GM18867 (cell line): ENCODE results near the gene MAGI2.

Source experiments
- ATAC-seq: cut with Tn5 transposase; IDR thresholded peaks from one replicate; pipeline ENCODE4 v1.9.1; 2021; ENCODE audit warnings: mild to moderate bottlenecking, moderate library complexity; ENCODE audit not compliant: unreplicated experiment

The MAGI2 gene

GRCh38 chr7:78130446-78131215 lies 1322.8 kb downstream of the MAGI2 start:
- no peak for ATAC-seq

- ATAC-seq, result no peak
Measured at GRCh38 chr7:78129865-78130264, 1323.6 kb downstream of the MAGI2 start.

GRCh38 chr7:78127009-78127408 lies 1326.5 kb downstream of the MAGI2 start:
- ATAC-seq, result no peak

- ATAC-seq, result no peak
Measured at GRCh38 chr7:78125884-78126283, 1327.6 kb downstream of the MAGI2 start.

DNA sequence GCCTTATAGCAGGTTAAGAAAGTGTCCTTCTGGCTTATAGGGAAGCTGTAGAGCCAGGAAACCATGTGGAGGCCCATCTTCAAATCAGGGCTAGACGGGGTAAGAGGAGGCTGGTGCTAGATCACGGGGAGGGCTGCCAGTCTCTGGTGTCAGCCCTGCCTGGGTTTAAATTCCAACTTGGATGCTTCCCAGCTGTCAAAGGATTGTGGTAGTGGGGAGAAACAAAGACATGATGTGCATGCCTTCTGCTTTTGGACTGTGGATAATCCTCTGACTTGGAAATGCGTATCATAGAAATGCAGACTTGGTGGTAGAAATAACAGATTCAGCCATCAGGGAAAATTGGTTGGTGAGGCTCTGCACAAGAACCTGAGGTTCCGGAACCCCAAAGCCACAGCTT lies 1329.3 kb downstream of the MAGI2 start:
- no peak for ATAC-seq

DNA sequence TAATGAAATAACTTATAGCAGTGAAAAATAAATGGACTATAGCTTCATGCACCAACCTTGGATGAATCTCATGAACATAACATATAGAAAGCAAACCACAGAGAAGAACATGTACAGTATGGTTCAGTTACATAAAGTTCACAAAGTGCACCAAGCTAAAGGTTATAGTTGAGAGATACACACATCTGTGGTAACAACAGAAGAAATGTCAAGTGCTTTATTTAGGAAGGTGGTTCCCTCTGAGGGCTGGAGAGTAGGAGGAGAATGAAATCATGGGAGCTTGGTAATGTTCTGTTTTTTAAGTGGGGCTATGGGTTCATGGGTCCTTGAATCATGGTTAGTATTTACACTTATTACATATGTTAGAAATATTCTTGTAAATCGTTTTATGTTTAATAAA lies 1331.6 kb downstream of the MAGI2 start:
- no peak for ATAC-seq

DNA sequence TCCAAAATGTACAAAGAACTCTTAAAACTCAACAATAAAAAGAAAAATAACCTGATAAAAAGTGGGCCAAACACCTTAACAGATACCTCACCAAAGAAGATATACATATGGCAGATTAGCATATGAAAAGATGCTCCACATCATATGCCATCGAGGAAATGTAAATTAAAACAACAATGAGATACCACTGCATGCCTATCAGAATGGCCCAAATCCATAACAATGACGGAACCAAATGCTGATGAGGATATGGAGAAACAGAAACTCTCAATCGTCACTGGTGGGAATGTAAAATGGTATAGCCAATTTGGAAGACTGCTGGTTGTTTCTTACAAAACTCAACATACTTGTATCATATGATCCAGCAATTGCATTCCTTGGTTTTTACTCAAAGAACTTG lies 1335.0 kb downstream of the MAGI2 start:
- ATAC-seq, result no peak

DNA sequence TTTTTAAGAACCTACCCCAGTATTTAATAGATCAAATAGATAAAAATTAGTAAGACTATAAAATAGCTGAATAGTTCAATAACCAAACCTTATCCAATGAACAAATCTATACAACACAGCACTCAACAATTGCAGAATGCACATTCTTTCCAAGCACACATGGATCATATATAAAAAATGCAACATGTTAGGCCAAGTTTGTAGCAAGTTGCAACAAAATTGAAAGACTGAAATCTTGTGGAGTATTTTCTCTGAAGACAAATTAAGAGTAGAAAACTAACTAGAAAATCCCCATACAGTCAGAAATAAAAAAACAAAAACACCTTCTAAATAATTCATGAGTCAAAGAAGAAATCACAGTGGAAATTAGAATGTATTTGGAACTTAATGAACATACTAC lies 1337.6 kb downstream of the MAGI2 start:
- ATAC-seq, result no peak

- ATAC-seq, result no peak
Measured at GRCh38 chr7:78114993-78115392, 1338.5 kb downstream of the MAGI2 start.

DNA sequence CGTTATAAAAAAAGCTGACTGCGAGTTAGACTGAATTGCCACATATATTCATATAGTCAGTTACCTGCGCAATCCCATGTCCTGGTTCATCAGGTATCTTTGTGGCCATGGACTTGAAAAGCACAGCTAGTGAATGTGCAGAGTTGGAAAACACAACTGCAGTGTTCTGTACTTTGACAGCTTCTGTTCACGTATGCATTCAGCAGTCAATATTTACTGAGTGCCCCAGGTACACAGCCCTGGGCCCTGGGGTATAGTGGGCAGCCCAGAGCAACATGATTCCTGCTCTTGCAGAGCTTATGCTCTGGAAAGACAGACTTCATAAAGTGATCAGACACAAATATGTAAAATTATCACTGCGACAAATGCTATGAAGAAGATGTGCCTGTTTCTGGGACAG lies 1341.0 kb downstream of the MAGI2 start:
- ATAC-seq, result no peak

DNA sequence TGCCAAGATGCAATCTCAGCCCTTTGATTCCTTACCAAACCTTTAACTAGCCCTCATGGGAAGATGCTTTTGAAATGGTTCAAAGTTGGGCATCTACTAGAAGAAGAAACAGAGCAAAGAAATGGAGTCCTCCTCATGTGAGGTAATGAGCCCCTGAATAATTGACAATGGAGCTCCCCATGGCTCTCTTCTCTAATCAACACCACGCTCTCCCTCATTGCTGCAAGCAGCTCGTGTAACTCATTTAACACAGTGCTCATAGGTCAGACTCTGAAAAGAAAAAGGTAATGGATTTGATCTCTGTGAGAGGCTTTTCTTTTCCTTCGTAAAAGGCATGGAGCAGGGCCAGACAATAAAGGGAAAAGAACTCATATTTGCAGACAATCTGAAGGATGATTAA lies 1342.1 kb downstream of the MAGI2 start:
- ATAC-seq, result no peak

DNA sequence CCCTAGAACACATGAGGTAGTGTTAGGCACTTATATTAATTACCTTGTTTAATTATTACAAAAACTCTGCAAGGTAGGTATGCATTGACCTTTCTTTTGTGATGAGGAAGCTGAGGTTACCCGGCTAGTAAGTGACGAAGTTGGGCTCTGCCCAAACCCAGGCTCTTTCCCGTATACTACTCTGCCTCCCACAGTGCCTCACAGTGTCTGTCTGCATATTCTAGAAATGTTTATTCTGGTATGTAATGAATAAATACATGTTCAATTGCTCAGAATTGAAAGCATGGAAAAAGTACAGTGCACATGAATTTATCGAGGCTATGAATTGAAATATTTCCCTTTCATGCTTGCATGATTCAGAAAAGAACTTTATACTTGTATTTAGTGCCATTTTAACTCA lies 1350.0 kb downstream of the MAGI2 start:
- ATAC-seq, result no peak

DNA sequence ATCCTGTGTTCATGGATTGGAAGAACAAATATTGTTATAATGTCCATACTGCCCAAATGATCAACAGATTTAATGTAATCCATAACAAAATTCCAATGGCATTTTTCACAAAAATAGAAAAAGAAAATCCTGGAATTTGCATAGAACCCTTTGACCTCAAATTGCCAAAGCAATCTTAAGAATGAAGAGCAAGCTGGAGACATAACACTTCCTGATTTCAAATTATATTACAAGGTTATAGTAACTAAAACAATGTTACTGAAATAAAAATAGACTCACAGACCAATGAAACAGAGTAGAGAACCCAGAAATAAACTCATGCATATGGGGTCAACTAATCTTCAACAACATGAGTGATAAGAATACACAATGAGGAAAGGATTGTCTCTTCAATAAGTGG lies 1352.4 kb downstream of the MAGI2 start:
- no peak for ATAC-seq

- ATAC-seq, result no peak
Measured at GRCh38 chr7:78099715-78100394, 1353.6 kb downstream of the MAGI2 start.

- no peak for ATAC-seq
Measured at GRCh38 chr7:78095549-78095948, 1357.9 kb downstream of the MAGI2 start.

DNA sequence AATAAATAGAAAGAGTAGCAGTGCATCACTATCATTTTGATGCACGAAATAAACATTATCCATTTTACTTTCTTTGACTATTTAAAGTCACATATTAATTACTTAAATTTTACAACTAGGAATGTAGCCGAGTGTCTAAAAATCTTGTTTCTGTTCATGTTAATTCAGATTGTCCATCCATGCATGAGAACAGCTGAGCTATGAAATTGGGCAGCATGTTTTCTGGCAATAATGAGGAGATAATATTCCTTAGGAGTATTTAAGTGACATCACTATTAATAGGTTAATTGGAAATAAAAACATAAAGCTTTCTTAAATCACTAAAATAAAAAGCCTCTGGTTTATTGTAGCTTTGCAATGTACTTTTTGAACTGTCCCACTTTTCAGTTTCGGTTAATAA lies 1361.1 kb downstream of the MAGI2 start:
- no peak for ATAC-seq

- no peak for ATAC-seq
Measured at GRCh38 chr7:78090616-78091015, 1362.9 kb downstream of the MAGI2 start.

DNA sequence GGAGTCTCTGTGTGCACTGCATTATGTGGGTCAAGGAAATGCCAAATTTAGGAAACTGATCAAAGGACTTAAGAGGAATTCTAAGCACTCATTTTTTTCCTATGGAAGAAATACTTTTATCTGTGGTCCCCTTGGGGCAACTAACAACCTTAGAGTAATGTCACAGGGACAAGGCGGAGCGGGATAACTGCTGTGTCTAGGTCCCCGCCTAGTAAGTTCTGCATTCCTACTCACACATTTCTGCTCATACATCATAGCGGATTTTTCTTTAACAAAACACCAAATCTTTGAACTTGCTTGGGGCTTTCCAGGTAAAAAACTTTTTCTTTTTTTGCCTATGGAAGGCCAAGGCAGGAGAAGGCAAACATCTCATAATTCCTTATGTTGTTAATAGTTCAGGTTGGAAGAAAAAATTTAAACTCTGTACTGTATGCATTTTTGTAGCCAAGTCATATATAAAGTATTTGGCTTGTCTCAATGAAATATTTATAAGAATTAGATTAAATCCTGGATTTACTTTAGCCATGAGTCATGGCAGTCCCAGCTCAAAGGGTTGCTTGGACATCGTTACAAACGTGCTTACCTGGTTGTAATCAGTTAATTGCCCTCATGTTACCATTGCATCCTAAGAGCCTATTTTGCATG lies 1369.9 kb downstream of the MAGI2 start:
- no peak for ATAC-seq

DNA sequence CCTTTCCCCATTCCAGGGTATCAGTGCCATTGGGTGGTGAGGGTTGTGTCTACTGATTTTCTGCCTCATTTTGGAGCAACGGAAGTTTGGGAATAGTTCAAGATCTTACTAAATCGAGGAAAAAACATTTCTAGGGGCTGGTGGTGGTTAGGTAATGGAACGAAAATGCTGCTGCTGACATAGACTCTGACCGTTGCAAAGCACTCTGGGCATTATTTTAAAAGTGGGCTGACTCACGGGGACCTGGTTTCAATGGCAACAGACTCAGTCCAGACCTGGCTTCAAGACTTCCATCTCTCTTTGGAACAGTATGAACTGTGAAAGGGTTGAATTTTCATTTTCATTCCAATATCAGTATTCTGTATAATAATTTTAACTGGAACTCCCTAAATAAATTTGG lies 1370.9 kb downstream of the MAGI2 start:
- no peak for ATAC-seq

DNA sequence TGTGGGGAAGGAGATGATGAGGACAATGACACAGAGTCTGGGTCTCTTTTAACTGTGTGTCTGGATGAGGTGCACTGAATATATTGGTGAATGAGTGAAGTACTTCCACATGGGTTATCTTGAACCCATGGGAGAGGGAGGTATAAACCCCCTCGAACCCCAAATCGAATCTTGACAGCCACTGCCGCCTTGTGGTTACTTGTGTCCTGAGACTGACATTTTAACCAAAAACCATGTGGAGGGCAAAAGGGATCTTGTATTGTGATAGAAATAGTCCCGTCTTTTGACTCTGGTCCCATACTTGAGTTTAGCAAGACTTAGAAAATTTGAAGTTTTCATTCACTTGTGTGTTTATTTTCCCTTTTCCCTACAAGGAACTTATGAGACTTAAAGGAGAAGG lies 1371.6 kb downstream of the MAGI2 start:
- no peak for ATAC-seq

GRCh38 chr7:78081344-78081743 lies 1372.1 kb downstream of the MAGI2 start:
- no peak for ATAC-seq

- no peak for ATAC-seq
Measured at GRCh38 chr7:78080811-78081210, 1372.7 kb downstream of the MAGI2 start.
